ENCODE results near the gene WDR45B.

DNA sequence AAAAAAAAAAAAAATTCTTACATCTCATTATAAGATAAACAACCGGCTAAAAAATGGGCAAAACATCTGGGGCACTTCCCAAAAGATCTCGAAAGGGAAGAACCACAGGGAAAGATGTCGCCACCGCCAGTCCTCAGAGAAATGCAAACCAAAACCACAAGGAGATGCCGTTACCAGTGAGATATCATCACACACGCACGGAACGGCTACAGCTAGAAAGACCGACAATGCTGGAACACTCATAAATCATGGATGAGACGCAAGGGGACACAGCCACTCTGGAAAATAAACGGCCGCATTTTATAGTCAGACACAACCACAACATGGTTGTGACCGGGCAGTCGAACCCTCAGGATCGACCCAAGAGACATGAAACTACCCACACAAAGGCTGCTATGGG lies 24.5 kb downstream of the WDR45B start:
- no peak for TF ChIP-seq EZH2 (IDR thresholded peaks at IDR 0.05; ENCODE audit: low read depth)
- TF ChIP-seq CTCF (conservative IDR thresholded peaks at IDR 0.05): no peak

Measured in PC-9 (cell line).